SK-N-MC (cell line): ENCODE measurements around the gene MOB3A.

Source experiments
- EZH2 ChIP-seq: fragments of 200-600 bp; sonication (generic); IDR thresholded peaks from one replicate; pipeline ENCODE4 v1.6.1; 2017; ENCODE audit warnings: antibody characterized with exemption
- FOXP2 ChIP-seq: optimal IDR thresholded peaks from 2 replicates; pipeline ENCODE3; 2011; ENCODE audit warnings: mild to moderate bottlenecking, moderate library complexity; ENCODE audit not compliant: insufficient read depth; ENCODE audit errors: extremely low read length, control extremely low read depth
- POLR2AphosphoS5 ChIP-seq: IDR thresholded peaks from 2 replicates; pipeline ENCODE4 v1.6.1; 2012; ENCODE audit warnings: mild to moderate bottlenecking, low read depth, low read length, borderline replicate concordance

DNA sequence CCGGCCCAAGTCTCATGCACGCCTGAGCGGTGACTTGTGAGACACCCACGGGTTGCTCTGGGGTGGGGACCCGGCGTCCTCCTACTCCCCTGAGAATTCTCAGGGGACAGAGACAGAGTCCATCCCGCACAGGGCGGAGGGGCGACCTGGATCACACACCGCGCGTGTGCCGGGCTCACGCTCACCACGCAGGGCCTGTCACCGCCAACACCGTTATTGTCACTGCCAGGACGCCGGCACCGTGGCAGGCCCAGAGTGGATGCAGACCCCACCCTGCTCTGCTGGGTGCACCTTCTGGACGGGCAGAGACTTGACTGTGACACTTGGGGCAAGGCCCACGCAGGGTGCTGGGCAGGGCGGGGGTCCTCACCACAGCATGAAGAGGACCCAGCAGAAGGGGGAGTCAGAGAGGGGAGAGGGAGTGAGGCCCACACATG, 16.2 kb downstream of the MOB3A start:
- TF ChIP-seq EZH2 (no peak), POLR2AphosphoS5 (no peak), FOXP2 (no peak)
